Measurements from ENCODE around the gene LYRM7. TPM values are rescaled to one million over a fixed set of nuclear protein-coding genes. Genes with fewer than 3 reads are reported as not detected.

The LYRM7 gene
- total and polyA plus RNA-seq, 10 of the 15 experiments (the other 5 are each of a cell fraction or from before 2014, with no cell fraction given), result 9.2 to 68.8 (median 20.2) TPM

DNA sequence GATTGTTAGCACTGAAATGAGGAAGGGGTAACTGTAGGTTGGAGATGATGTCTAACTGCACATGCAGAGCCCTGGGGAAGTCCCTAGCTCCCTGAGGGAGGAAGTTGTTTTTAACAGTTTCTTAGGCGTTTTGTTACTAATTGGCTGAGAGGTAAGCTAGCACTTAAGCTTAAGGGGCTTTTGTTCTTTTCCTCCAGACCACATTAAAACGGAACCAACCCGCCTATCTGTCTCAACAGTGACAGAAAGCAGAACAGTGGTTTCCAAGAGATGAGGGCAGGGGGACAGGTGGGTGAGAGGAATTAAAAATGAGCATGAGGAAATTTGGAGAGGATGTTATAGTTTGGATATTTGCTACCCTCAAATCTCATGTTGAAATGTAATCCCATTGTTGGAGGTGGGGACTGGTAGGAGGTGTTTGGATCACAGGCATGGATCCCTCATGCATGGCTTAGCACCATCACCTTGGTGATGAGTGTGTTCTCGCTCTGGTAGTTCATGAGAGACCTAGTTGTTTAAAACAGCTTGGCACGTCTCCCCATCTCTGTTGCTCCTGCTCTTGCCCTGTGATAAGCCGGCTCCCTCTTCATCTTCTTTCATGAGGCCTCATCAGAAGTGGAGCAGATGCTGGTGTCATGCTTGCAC lies 38.9 kb downstream of the LYRM7 start (continued):
- TF ChIP-seq, protein P1, sequence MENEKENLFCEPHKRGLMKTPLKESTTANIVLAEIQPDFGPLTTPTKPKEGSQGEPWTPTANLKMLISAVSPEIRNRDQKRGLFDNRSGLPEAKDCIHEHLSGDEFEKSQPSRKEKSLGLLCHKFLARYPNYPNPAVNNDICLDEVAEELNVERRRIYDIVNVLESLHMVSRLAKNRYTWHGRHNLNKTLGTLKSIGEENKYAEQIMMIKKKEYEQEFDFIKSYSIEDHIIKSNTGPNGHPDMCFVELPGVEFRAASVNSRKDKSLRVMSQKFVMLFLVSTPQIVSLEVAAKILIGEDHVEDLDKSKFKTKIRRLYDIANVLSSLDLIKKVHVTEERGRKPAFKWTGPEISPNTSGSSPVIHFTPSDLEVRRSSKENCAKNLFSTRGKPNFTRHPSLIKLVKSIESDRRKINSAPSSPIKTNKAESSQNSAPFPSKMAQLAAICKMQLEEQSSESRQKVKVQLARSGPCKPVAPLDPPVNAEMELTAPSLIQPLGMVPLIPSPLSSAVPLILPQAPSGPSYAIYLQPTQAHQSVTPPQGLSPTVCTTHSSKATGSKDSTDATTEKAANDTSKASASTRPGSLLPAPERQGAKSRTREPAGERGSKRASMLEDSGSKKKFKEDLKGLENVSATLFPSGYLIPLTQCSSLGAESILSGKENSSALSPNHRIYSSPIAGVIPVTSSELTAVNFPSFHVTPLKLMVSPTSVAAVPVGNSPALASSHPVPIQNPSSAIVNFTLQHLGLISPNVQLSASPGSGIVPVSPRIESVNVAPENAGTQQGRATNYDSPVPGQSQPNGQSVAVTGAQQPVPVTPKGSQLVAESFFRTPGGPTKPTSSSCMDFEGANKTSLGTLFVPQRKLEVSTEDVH (IDR thresholded peaks at IDR 0.05; ENCODE audit: low read depth, partially characterized antibody), result no peak
- TF ChIP-seq DPF2 (IDR thresholded peaks at IDR 0.05) (peak; percentile 98), ASH2L (IDR thresholded peaks at IDR 0.05; ENCODE audit: borderline replicate concordance, low read depth) (no peak), ATF7 (IDR thresholded peaks at IDR 0.05; ENCODE audit: low read depth) (peak; percentile 87), MYC (IDR thresholded peaks at IDR 0.05; ENCODE audit: insufficient read depth, insufficient read length, insufficient replicate concordance, low read length, severe bottlenecking) (no peak), CHD1 (IDR thresholded peaks at IDR 0.05; ENCODE audit: low read depth, low read length) (no peak), SREBF2 (IDR thresholded peaks at IDR 0.05; ENCODE audit: low read length) (no peak), CHD2 (IDR thresholded peaks at IDR 0.05; ENCODE audit: borderline replicate concordance, low read depth, low read length) (0 out of 2 replicates have a peak, but pooled peaks have one; percentile 29), SIX5 (IDR thresholded peaks at IDR 0.05; ENCODE audit: low read depth, low read length, severe bottlenecking) (no peak), ZNF207 (IDR thresholded peaks at IDR 0.05; ENCODE audit: borderline replicate concordance) (no peak; the same call in 1 of the 2 replicates), GATAD2B (conservative IDR thresholded peaks at IDR 0.05; ENCODE audit: low read depth) (0 out of 2 replicates have a peak, but pooled peaks have one; percentile 73), SPI1 (IDR thresholded peaks at IDR 0.05; ENCODE audit: borderline replicate concordance, insufficient read depth, low read depth, low read length) (peak; percentile 96), KLF5 (IDR thresholded peaks at IDR 0.05; ENCODE audit: partially characterized antibody) (peak; percentile 16), BCLAF1 (IDR thresholded peaks at IDR 0.05) (no peak), IKZF1 (conservative IDR thresholded peaks at IDR 0.05) (peak; percentile 94), IKZF2 (IDR thresholded peaks at IDR 0.05) (peak; percentile 97)
- TF ChIP-seq, protein P2, sequence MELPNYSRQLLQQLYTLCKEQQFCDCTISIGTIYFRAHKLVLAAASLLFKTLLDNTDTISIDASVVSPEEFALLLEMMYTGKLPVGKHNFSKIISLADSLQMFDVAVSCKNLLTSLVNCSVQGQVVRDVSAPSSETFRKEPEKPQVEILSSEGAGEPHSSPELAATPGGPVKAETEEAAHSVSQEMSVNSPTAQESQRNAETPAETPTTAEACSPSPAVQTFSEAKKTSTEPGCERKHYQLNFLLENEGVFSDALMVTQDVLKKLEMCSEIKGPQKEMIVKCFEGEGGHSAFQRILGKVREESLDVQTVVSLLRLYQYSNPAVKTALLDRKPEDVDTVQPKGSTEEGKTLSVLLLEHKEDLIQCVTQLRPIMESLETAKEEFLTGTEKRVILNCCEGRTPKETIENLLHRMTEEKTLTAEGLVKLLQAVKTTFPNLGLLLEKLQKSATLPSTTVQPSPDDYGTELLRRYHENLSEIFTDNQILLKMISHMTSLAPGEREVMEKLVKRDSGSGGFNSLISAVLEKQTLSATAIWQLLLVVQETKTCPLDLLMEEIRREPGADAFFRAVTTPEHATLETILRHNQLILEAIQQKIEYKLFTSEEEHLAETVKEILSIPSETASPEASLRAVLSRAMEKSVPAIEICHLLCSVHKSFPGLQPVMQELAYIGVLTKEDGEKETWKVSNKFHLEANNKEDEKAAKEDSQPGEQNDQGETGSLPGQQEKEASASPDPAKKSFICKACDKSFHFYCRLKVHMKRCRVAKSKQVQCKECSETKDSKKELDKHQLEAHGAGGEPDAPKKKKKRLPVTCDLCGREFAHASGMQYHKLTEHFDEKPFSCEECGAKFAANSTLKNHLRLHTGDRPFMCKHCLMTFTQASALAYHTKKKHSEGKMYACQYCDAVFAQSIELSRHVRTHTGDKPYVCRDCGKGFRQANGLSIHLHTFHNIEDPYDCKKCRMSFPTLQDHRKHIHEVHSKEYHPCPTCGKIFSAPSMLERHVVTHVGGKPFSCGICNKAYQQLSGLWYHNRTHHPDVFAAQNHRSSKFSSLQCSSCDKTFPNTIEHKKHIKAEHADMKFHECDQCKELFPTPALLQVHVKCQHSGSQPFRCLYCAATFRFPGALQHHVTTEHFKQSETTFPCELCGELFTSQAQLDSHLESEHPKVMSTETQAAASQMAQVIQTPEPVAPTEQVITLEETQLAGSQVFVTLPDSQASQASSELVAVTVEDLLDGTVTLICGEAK (IDR thresholded peaks at IDR 0.05; ENCODE audit: borderline replicate concordance), result no peak; the same call in 1 of the 2 replicates
